Muscle layer of duodenum (tissue), 2 donors: ENCODE results near the gene TNFRSF18.
A peak's percentile ranks its signal among the peaks of the same experiment; 100 is the strongest.
"Not testable (repeated sequence)": the region's sequence is repeated elsewhere in the genome, so short reads cannot be mapped to it uniquely, and the experiment has no call there.

ENCODE experiments used
- H3K27ac ChIP-seq: one replicate; pipeline ENCODE4 v1.7.0; 2013; ENCODE audit warnings: mild to moderate bottlenecking, low read length
- H3K27me3 ChIP-seq: one replicate; pipeline ENCODE4 v1.7.0; 2013; ENCODE audit warnings: low read depth, mild to moderate bottlenecking, control low read depth, low read length
- H3K36me3 ChIP-seq, 2 donors: one replicate each; pipeline ENCODE4 v1.7.0; 2013; ENCODE audit warnings: low read length in 2 of 2, control low read depth in 1 of 2, mild to moderate bottlenecking in 1 of 2; ENCODE audit not compliant: insufficient read depth in 2 of 2, control insufficient read depth in 1 of 2
- H3K4me1 ChIP-seq, 2 donors: one replicate each; pipeline ENCODE4 v1.7.0; 2013; ENCODE audit warnings: low read length in 2 of 2, mild to moderate bottlenecking in 2 of 2, control low read depth in 1 of 2, moderate library complexity in 1 of 2; ENCODE audit not compliant: insufficient read depth in 2 of 2, control insufficient read depth in 1 of 2
- H3K4me3 ChIP-seq, 2 donors: one replicate each; pipeline ENCODE4 v1.7.0; 2013; ENCODE audit warnings: low read length in 2 of 2, low read depth in 1 of 2, mild to moderate bottlenecking in 1 of 2
- H3K9me3 ChIP-seq, 2 donors: one replicate each; pipeline ENCODE4 v1.7.0; 2013; ENCODE audit warnings: low read length in 2 of 2, control low read depth in 1 of 2, mild to moderate bottlenecking in 1 of 2; ENCODE audit not compliant: control insufficient read depth in 1 of 2
- donor health status: healthy.

Gene TNFRSF18, protein sequence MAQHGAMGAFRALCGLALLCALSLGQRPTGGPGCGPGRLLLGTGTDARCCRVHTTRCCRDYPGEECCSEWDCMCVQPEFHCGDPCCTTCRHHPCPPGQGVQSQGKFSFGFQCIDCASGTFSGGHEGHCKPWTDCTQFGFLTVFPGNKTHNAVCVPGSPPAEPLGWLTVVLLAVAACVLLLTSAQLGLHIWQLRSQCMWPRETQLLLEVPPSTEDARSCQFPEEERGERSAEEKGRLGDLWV

DNA sequence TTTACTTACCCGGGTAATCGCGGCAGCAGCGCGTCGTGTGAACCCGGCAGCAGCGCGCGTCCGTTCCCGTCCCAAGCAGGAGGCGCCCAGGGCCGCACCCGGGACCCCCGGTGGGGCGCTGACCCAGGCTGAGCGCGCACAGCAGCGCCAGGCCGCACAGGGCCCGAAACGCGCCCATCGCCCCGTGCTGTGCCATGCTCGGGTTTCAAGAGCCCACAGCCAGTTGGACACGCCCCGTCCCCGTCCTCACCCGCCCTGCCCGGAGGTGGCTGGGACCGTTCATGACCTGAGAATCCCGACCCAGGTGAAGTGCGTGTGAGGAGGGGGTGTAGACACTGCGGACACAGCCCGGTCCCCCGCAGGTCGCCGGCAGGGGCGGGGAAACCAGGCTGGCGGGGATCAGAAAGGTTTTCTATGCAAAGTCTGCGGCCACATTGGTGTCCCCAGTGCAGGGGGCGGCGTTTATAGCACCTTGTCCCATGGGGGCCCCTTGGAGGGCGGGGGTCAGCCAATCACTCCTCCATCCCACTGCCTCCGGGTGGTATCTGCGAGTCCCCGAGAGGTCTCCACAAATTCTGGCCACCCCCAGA lies at the start of gene TNFRSF18:
TSS of gene TNFRSF18 (minus strand) at position 217 of the 590 bp plus-strand sequence. CDS start at position 196, 21 bp downstream.
- Histone ChIP-seq H3K4me3 (peak within 1 kb of the TSS in 1 of 2 donors; percentile 28), H3K27ac (no peak within 1 kb of the TSS)

GRCh38 chr1:1255611-1256010 lies 49.2 kb upstream of the TNFRSF18 start:
- no peak overlapping the region for H3K27ac ChIP-seq
- H3K36me3 ChIP-seq, result peaks cover 29 to 61% of the 10 kb centered on the region in 2 donors
- no peaks in the 10 kb centered on the region for H3K4me1 ChIP-seq
- H3K4me3 ChIP-seq, result no peak overlapping the region
- no peaks in the 10 kb centered on the region for H3K9me3 ChIP-seq
- no peaks in the 10 kb centered on the region for H3K27me3 ChIP-seq

More for the DNA sequence above, at the start of gene TNFRSF18:
- Histone ChIP-seq H3K27me3 (peaks cover 10% of the 10 kb centered on the region), H3K4me1 (peaks cover 0 to 19% of the 10 kb centered on the region in 2 donors), H3K9me3 (no peaks in the 10 kb centered on the region), H3K36me3 (no peaks in the 10 kb centered on the region)

- Histone ChIP-seq H3K9me3 (no peaks in the 10 kb centered on the region), H3K27ac (no peak overlapping the region), H3K36me3 (peaks cover 29 to 56% of the 10 kb centered on the region in 2 donors), H3K4me1 (no peaks in the 10 kb centered on the region), H3K4me3 (no peak overlapping the region), H3K27me3 (no peaks in the 10 kb centered on the region)
Measured at GRCh38 chr1:1255078-1255477, 48.7 kb upstream of the TNFRSF18 start.

- H3K9me3 ChIP-seq, result no peaks in the 10 kb centered on the region
- no peak overlapping the region for H3K4me3 ChIP-seq
- peaks cover 29 to 55% of the 10 kb centered on the region in 2 donors for H3K36me3 ChIP-seq
- H3K27me3 ChIP-seq, result no peaks in the 10 kb centered on the region
- no peaks in the 10 kb centered on the region for H3K4me1 ChIP-seq
- no peak overlapping the region for H3K27ac ChIP-seq
Measured at GRCh38 chr1:1254667-1254998, 48.2 kb upstream of the TNFRSF18 start.

DNA sequence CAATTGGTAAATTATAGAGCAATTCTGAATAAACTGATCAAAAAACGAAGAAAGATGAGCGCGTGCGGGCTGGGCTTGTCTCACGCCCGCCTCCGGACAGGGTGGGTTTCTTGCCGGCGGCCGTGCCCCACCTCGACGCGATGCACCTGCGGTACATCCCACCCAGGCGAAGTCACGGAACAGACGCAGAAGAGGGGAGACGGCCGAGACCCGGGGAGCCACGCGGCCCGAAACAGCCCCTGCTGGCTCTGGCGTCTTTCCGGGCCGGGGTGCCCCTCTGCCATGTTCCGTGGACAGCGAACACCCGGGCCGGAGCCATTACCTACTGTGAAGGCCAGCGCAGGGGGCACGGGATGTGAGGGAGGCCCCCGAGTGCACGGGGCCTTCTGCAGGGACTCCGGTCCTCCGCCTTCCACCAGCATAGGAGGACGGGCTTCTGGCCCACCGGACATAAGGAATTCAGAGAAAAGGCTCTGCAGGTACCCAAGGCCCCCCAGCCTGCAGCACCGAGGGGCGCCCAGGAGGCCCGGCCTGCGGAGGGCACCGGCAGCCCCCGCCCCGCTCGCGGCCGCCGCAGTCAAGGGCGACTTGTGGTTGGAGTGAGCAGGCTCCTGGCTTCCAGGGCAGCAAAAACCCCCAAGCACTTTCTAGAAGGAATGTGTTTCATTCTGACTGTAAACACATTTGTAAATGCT lies 47.7 kb upstream of the TNFRSF18 start:
- no peak overlapping the region for H3K4me3 ChIP-seq
- H3K27ac ChIP-seq, result no peak overlapping the region
- peaks cover 27 to 52% of the 10 kb centered on the region in 2 donors for H3K36me3 ChIP-seq
- no peaks in the 10 kb centered on the region for H3K9me3 ChIP-seq
- no peaks in the 10 kb centered on the region for H3K4me1 ChIP-seq
- H3K27me3 ChIP-seq, result no peaks in the 10 kb centered on the region

DNA sequence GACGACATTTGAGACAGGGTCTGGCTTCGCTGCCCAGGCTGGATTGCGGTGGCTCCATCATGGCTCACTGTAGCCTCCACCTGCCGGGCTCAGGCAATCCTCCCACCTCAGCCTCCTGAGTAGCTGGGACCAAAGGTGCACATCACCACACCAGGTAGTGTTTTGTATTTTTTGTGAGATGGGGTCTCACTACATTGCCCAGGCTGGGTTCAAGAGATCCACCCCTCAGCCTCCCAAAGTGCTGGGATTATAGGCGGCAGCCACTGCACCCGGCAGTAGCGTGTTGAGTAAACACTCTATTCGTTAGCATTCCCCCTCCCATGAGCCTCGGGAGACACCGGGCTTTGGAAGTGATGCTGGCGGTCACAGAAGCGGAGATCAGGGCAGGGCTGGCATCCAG lies 46.9 kb upstream of the TNFRSF18 start:
- H3K4me1 ChIP-seq, result no peaks in the 10 kb centered on the region
- H3K27ac ChIP-seq, result no peak overlapping the region
- H3K9me3 ChIP-seq, result no peaks in the 10 kb centered on the region
- peaks cover 22 to 47% of the 10 kb centered on the region in 2 donors for H3K36me3 ChIP-seq
- H3K27me3 ChIP-seq, result no peaks in the 10 kb centered on the region
- H3K4me3 ChIP-seq, result no peak overlapping the region

DNA sequence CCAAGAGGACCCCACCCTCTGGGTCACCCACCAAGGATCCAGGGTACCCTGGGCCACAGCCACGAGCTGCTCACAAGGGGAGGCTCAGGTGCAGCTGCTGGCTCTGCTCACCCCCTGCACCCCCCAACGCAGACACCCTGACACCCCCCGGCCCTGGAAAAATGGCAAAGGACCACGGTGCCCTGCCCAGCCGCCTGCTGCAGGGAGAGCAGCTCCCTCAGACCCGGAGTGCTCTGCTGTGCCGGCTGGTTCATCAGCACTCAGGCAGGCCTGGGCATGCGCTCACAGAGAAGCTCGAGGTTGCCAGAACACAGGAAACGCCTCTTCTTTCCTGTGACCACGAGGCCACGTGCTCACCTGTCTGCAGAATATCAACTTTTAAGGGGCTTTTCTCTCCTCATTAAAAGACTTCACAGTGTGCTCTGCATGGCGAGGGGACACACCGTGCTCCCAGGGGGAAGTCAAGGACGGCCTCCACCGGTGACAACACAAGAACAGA lies 44.4 kb upstream of the TNFRSF18 start:
- Histone ChIP-seq H3K9me3 (no peaks in the 10 kb centered on the region), H3K4me3 (no peak overlapping the region), H3K36me3 (peaks cover 17 to 40% of the 10 kb centered on the region in 2 donors), H3K27ac (no peak overlapping the region), H3K4me1 (peaks cover 0 to 6% of the 10 kb centered on the region in 2 donors), H3K27me3 (peaks cover 5% of the 10 kb centered on the region)

- not testable (repeated sequence) for H3K4me1 ChIP-seq, H3K9me3 ChIP-seq, H3K27ac ChIP-seq, H3K4me3 ChIP-seq, H3K27me3 ChIP-seq
- peaks cover under 1 to 14% of the 10 kb centered on the region in 2 donors for H3K36me3 ChIP-seq
Measured at GRCh38 chr1:1248009-1248913, 41.9 kb upstream of the TNFRSF18 start.

DNA sequence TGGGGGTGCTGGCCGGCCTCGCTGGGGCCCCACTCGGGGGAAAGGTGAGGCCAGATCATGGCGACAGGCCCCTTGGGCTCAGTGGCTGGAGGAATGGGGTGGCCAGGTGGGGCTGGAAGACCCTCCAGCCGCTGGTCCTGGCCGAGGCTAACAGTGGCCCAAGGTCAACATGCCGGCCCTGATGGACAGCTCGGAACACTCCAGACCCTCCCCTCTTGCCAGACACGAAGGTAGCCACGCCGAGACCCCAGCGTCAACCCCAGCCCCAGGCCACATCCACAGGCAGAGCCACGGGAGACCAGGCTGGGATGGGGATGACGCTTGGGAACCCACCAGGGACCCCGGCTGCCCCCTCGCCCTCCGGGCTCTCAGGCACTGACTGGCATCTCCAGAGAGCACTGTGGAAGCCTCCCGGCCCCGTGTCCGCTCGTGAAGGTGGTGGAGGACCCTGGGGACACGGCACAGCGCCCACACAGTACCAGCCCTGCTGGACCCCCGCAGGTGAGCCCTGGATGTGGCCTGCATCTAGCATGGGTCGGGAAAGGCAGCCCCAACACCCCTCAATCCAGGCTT lies 41.0 kb upstream of the TNFRSF18 start:
- Histone ChIP-seq H3K27ac (no peak overlapping the region), H3K27me3 (peaks cover 5% of the 10 kb centered on the region), H3K9me3 (no peaks in the 10 kb centered on the region), H3K4me3 (no peak overlapping the region), H3K36me3 (peaks cover 0 to 6% of the 10 kb centered on the region in 2 donors), H3K4me1 (peaks cover 0 to 6% of the 10 kb centered on the region in 2 donors)

DNA sequence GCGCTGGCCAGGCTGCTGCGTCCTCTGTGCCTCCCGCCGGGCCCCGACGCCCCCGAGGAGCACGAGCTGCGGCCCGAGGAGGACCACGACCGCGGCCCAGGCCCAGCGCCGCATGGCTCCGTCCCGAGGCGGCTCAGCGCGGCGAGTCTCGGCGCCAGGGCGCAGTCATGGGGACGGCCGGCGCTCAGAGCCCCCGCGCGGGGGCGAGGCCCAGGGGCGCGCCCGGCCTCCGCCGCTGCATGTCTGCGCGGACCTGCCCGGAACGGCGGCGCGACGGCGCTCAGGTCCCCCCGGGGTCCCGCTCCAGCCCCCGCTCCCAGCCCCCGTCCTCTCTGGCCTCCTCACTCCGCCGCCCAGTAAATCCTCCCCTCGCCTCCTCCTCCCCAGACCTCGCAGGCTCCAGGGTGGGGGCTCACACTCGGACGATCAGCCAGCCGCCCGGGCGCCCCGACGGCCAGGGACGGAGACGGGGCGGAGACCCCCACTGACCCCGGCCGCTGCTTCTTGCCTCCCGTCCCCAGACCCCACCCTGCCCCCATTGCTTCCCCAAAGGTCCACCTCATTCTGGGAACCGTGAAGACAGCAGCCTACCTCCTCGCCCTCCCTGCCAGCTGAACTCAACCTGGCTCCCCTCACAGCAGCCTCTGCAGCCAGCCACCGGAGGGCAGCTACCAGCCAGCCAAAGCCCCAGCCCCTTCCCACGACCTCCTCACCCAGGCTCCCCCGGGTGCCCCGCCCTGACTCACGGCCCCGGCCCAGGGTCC lies 40.4 kb upstream of the TNFRSF18 start, which contains the start of gene C1QTNF12:
TSS of gene C1QTNF12 (minus strand) at position 146 of the 764 bp plus-strand sequence. CDS start at position 114, 32 bp downstream.
- no peaks in the 10 kb centered on the region for H3K36me3 ChIP-seq
- peaks cover 5% of the 10 kb centered on the region for H3K27me3 ChIP-seq
- peaks cover 0 to 6% of the 10 kb centered on the region in 2 donors for H3K4me1 ChIP-seq
- H3K4me3 ChIP-seq, result no peak within 1 kb of the TSS
- no peaks in the 10 kb centered on the region for H3K9me3 ChIP-seq
- H3K27ac ChIP-seq, result no peak within 1 kb of the TSS
